ENCODE data around the gene PCP2.

The PCP2 gene

GRCh38 chr19:7629347-7630054, 4.0 kb downstream of the PCP2 start, which contains the start of the genes PET100 and XAB2:
Gene PET100, plus strand, starts transcription at chr19:7629793. Its CDS starts 41 bp downstream, at chr19:7629834.
Gene XAB2, minus strand, starts transcription at chr19:7629545. Its CDS starts 18 bp downstream, at chr19:7629527.
- TF ChIP-seq BHLHE40 (IDR thresholded peaks at IDR 0.05; ENCODE audit: borderline replicate concordance), result no peak
- TF ChIP-seq TARDBP (IDR thresholded peaks at IDR 0.05), result no peak
- TF ChIP-seq L3MBTL2 (conservative IDR thresholded peaks at IDR 0.05), result peak; percentile 80
- TF ChIP-seq FOXK2 (IDR thresholded peaks at IDR 0.05), result peak; percentile 94
- peak; percentile 100 for TF ChIP-seq PKNOX1 (IDR thresholded peaks at IDR 0.05)
- TF ChIP-seq ELF4 (IDR thresholded peaks at IDR 0.05), result peak; percentile 84
- ChIA-PET CTCF (interaction anchor here (1.4 kb wide), 1 partner anchor 61 kb away, joined by 6 read pairs; no protein-coding TSS in a partner anchor), POLR2A (interaction anchor here (0.7 to 1.9 kb wide), 13 partner anchors 9 to 291 kb away, joined by 3 to 10 read pairs (median 5); partner anchors contain the start of genes CAMSAP3, SNAPC2 and TRAPPC5)
- peak; percentile 97 for DNase-seq (ENCODE audit: extremely low spot score)

GRCh38 chr19:7628589-7629311, 4.8 kb downstream of the PCP2 start:
- ChIA-PET CTCF (interaction anchor here (1.4 kb wide), 1 partner anchor 60 kb away, joined by 6 read pairs; no protein-coding TSS in a partner anchor), POLR2A (interaction anchor here (0.7 to 1.9 kb wide), 10 partner anchors 10 to 200 kb away, joined by 3 to 10 read pairs (median 6); partner anchors contain the start of genes CAMSAP3 and TRAPPC5)
- DNase-seq (ENCODE audit: extremely low spot score), result no peak
- TF ChIP-seq FOXA1 (IDR thresholded peaks at IDR 0.05), result no peak
- TF ChIP-seq LEF1 (IDR thresholded peaks at IDR 0.05; ENCODE audit: borderline replicate concordance), result no peak
- no peak for TF ChIP-seq BHLHE40 (IDR thresholded peaks at IDR 0.05; ENCODE audit: borderline replicate concordance)
- no peak for TF ChIP-seq L3MBTL2 (conservative IDR thresholded peaks at IDR 0.05)
- no peak for TF ChIP-seq FOXM1 (IDR thresholded peaks at IDR 0.05; ENCODE audit: borderline replicate concordance)
- no peak for TF ChIP-seq FOXK2 (IDR thresholded peaks at IDR 0.05)
- TF ChIP-seq TARDBP (IDR thresholded peaks at IDR 0.05), result no peak
- no peak for TF ChIP-seq CTBP1 (IDR thresholded peaks at IDR 0.05; ENCODE audit: borderline replicate concordance)

- POLR2A ChIA-PET, result no interaction called here
- CTCF ChIA-PET, result no interaction called here
- TF ChIP-seq LEF1 (IDR thresholded peaks at IDR 0.05; ENCODE audit: borderline replicate concordance), result no peak
- no peak for DNase-seq (ENCODE audit: extremely low spot score)
These were observed 6.4 kb downstream of the PCP2 start for GRCh38 chr19:7627166-7627565.

GRCh38 chr19:7625763-7626372, 7.7 kb downstream of the PCP2 start:
- ChIA-PET CTCF (no interaction called here), POLR2A (no interaction called here)
- no peak for TF ChIP-seq FOXK2 (IDR thresholded peaks at IDR 0.05)
- no peak for TF ChIP-seq HDGF (IDR thresholded peaks at IDR 0.05; ENCODE audit: borderline replicate concordance)
- TF ChIP-seq L3MBTL2 (conservative IDR thresholded peaks at IDR 0.05), result no peak
- TF ChIP-seq TARDBP (IDR thresholded peaks at IDR 0.05), result no peak
- no peak for TF ChIP-seq ARNT (IDR thresholded peaks at IDR 0.05)
- no peak for TF ChIP-seq NFRKB (IDR thresholded peaks at IDR 0.05)
- TF ChIP-seq LEF1 (IDR thresholded peaks at IDR 0.05; ENCODE audit: borderline replicate concordance), result no peak
- no peak for TF ChIP-seq SUZ12 (IDR thresholded peaks at IDR 0.05)
- TF ChIP-seq SP1 (IDR thresholded peaks at IDR 0.05), result no peak
- TF ChIP-seq FOXM1 (IDR thresholded peaks at IDR 0.05; ENCODE audit: borderline replicate concordance), result no peak
- no peak for TF ChIP-seq PKNOX1 (IDR thresholded peaks at IDR 0.05)
- TF ChIP-seq BHLHE40 (IDR thresholded peaks at IDR 0.05; ENCODE audit: borderline replicate concordance), result no peak
- TF ChIP-seq ELF4 (IDR thresholded peaks at IDR 0.05), result no peak
- no peak for TF ChIP-seq FOXA1 (IDR thresholded peaks at IDR 0.05)
- TF ChIP-seq CTBP1 (IDR thresholded peaks at IDR 0.05; ENCODE audit: borderline replicate concordance), result no peak
- no peak for TF ChIP-seq ZNF384 (IDR thresholded peaks at IDR 0.05)

GRCh38 chr19:7624810-7625209, 8.7 kb downstream of the PCP2 start:
- ChIA-PET POLR2A (no interaction called here), CTCF (no interaction called here)
- TF ChIP-seq TARDBP (IDR thresholded peaks at IDR 0.05) (no peak), SUZ12 (IDR thresholded peaks at IDR 0.05) (no peak), HDGF (IDR thresholded peaks at IDR 0.05; ENCODE audit: borderline replicate concordance) (no peak), NFRKB (IDR thresholded peaks at IDR 0.05) (no peak), CTBP1 (IDR thresholded peaks at IDR 0.05; ENCODE audit: borderline replicate concordance) (no peak), SP1 (IDR thresholded peaks at IDR 0.05) (no peak), ELF4 (IDR thresholded peaks at IDR 0.05) (no peak), FOXK2 (IDR thresholded peaks at IDR 0.05) (no peak), ARNT (IDR thresholded peaks at IDR 0.05) (no peak), FOXM1 (IDR thresholded peaks at IDR 0.05; ENCODE audit: borderline replicate concordance) (no peak), FOXA1 (IDR thresholded peaks at IDR 0.05) (no peak)
- no peak for DNase-seq (ENCODE audit: extremely low spot score)

More at GRCh38 chr19:7625763-7626372, 7.7 kb downstream of the PCP2 start:
- no peak for DNase-seq (ENCODE audit: extremely low spot score)
